ENCODE data around the gene STEAP3. TPM values are rescaled to one million over a fixed set of nuclear protein-coding genes. Genes with fewer than 3 reads are reported as not detected.

STEAP3 gene
- total RNA-seq, 1 experiment from 2014 or later = 27.3 TPM

DNA sequence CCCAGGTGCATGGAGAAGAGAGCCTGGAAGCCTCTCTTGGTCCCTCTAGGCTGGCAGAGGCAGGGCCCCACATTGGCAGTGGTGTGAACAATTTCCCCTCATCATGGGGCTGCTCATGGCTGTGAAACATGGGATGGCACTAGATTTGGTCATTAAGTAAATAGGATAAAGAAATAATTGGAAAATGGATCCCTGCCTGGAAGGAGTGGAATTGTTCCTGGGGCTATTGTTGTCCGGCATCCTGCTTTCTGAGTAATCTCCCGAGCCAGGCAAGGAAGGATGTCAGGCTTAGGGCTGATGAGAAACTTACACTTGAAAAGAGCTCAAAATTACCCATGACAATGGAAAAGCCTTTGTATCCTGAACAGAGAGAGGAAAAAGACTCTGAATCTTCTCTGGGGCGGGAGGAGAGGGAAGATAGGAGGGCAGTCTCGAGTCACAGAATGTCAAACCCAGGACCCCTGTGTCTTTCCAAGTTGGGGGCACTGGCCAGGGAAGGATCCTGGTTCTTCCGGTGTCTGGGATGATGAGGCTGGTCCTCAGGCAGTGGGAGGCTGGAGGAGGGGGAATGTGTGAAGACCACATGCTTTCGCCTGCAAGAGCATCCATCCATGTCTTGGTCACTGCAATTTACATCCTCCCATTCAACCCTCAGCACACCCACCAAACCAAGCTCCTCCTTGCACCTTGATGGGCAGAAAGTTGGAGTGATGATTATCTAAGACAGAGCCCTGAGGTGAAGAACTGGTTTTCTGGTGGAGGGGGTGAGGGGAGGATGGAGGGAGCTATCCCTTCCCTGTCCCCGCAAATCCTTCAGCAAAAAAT lies 27.1 kb upstream of the STEAP3 start:
- Histone ChIP-seq H3K36me3 (ENCODE audit: low read depth, low read length) (no peaks in the 10 kb centered on the region), H3F3A (ENCODE audit: low read length, unreplicated experiment) (no peaks in the 10 kb centered on the region), H3K9ac (ENCODE audit: low read length) (no peak overlapping the region), H3K4me3 (ENCODE audit: low read length) (no peak overlapping the region), H3K4me2 (ENCODE audit: low read length) (peak overlapping the region; percentile 41), H3K27ac (ENCODE audit: low read length) (peak overlapping the region; percentile 49), H4K20me1 (ENCODE audit: low read length) (no peaks in the 10 kb centered on the region), H3K27me3 (ENCODE audit: low read length) (no peaks in the 10 kb centered on the region), H2AFZ (ENCODE audit: low read length) (no peak overlapping the region), H3K4me1 (ENCODE audit: insufficient read depth, low read length) (peaks cover 17% of the 10 kb centered on the region), H3K79me2 (ENCODE audit: low read length) (no peaks in the 10 kb centered on the region), H3K9me2 (replicated peaks; ENCODE audit: low read length) (no peaks in the 10 kb centered on the region), H3K9me3 (ENCODE audit: low read length) (no peaks in the 10 kb centered on the region)
- no TSS peak for BruUV-seq (replicated peaks)
- TF ChIP-seq EZH2 (IDR thresholded peaks at IDR 0.05; ENCODE audit: low read length, unreplicated experiment) (no peak), EZH2phosphoT487 (IDR thresholded peaks at IDR 0.05; ENCODE audit: borderline replicate concordance, low read length) (no peak)
- TF ChIP-seq, protein P1, sequence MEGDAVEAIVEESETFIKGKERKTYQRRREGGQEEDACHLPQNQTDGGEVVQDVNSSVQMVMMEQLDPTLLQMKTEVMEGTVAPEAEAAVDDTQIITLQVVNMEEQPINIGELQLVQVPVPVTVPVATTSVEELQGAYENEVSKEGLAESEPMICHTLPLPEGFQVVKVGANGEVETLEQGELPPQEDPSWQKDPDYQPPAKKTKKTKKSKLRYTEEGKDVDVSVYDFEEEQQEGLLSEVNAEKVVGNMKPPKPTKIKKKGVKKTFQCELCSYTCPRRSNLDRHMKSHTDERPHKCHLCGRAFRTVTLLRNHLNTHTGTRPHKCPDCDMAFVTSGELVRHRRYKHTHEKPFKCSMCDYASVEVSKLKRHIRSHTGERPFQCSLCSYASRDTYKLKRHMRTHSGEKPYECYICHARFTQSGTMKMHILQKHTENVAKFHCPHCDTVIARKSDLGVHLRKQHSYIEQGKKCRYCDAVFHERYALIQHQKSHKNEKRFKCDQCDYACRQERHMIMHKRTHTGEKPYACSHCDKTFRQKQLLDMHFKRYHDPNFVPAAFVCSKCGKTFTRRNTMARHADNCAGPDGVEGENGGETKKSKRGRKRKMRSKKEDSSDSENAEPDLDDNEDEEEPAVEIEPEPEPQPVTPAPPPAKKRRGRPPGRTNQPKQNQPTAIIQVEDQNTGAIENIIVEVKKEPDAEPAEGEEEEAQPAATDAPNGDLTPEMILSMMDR (conservative IDR thresholded peaks at IDR 0.05; ENCODE audit: low read depth, low read length) = no peak
- ATAC-seq = peak; percentile 79
- POLR2A ChIA-PET (ENCODE audit: unreplicated experiment) = no interaction called here
- DNase-seq = peak; percentile 76
- intact Hi-C loops (cut with micrococcal nuclease) = no loop called here
- CTCF ChIA-PET = no interaction called here

DNA sequence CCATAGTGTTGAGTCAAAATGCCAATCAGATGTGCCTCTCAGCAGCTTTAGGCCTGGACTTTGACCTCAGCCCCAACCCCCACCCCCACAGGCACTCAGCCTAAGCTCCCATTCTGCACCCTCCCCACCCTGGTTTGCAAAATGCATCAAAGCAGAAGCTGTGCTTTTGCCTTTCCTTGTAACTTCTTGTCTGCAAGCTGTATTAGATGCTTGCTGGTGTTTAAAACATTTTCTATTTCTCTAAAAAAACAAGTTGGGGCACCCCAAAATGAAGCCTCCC lies 26.6 kb upstream of the STEAP3 start:
- Histone ChIP-seq H3K4me2 (ENCODE audit: low read length) (peak overlapping the region; percentile 11; the same call in 1 of the 2 replicates), H3K4me3 (ENCODE audit: low read length) (no peak overlapping the region), H3K9me3 (ENCODE audit: low read length) (no peaks in the 10 kb centered on the region), H3K36me3 (ENCODE audit: low read depth, low read length) (no peaks in the 10 kb centered on the region), H3K4me1 (ENCODE audit: insufficient read depth, low read length) (peaks cover 17% of the 10 kb centered on the region), H3K79me2 (ENCODE audit: low read length) (no peaks in the 10 kb centered on the region), H3K9ac (ENCODE audit: low read length) (no peak overlapping the region), H3K27me3 (ENCODE audit: low read length) (no peaks in the 10 kb centered on the region), H3F3A (ENCODE audit: low read length, unreplicated experiment) (no peaks in the 10 kb centered on the region), H2AFZ (ENCODE audit: low read length) (no peak overlapping the region), H4K20me1 (ENCODE audit: low read length) (no peaks in the 10 kb centered on the region), H3K27ac (ENCODE audit: low read length) (no peak overlapping the region), H3K9me2 (replicated peaks; ENCODE audit: low read length) (no peaks in the 10 kb centered on the region)
- BruUV-seq (replicated peaks) = no TSS peak
- TF ChIP-seq, protein P1 (conservative IDR thresholded peaks at IDR 0.05; ENCODE audit: low read depth, low read length) = no peak
- TF ChIP-seq EZH2phosphoT487 (IDR thresholded peaks at IDR 0.05; ENCODE audit: borderline replicate concordance, low read length) = no peak
- no peak for TF ChIP-seq EZH2 (IDR thresholded peaks at IDR 0.05; ENCODE audit: low read length, unreplicated experiment)
- POLR2A ChIA-PET (ENCODE audit: unreplicated experiment) = no interaction called here
- DNase-seq = no peak
- intact Hi-C loops (cut with micrococcal nuclease) = no loop called here
- CTCF ChIA-PET = no interaction called here
- ATAC-seq = no peak

DNA sequence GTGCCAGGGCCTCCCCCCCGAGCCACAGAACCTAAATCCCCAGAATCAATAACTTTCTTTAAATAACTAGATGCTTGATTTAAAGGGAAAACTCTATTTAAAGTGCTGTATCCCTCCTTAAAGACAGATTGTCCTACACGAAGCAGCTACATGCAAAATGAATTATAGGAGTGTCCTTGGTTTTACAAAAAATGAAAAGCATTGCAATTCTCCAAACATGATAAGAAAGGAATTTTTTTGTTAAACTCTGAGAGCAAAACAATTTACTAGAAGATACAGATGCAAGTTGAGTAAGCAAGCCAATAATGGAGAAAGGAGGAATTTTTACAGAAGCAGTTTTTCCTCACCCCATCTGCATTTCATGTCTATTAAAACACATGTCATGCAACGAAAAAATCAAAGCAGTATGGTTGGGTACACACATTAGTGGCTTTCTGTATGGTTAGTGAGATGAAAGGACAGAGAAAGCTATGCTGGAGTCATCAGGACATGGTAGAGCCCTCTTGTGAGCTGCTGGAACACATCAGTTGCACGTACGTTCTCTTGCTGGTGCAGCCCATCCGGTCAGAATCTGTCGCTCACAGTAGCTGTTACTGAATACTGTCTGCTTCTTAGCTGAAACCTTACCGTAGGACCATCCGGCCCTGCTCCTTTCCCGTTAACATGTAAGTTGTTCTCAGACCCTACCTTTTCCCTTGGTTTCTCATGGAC lies 25.9 kb upstream of the STEAP3 start:
- Histone ChIP-seq H3K36me3 (ENCODE audit: low read depth, low read length) (no peaks in the 10 kb centered on the region), H3K9me3 (ENCODE audit: low read length) (no peaks in the 10 kb centered on the region), H3K79me2 (ENCODE audit: low read length) (no peaks in the 10 kb centered on the region), H3K4me3 (ENCODE audit: low read length) (no peak overlapping the region), H3K27me3 (ENCODE audit: low read length) (no peaks in the 10 kb centered on the region), H3F3A (ENCODE audit: low read length, unreplicated experiment) (no peaks in the 10 kb centered on the region), H3K4me2 (ENCODE audit: low read length) (no peak overlapping the region), H3K4me1 (ENCODE audit: insufficient read depth, low read length) (peaks cover 17% of the 10 kb centered on the region), H3K9me2 (replicated peaks; ENCODE audit: low read length) (no peaks in the 10 kb centered on the region), H3K27ac (ENCODE audit: low read length) (no peak overlapping the region), H3K9ac (ENCODE audit: low read length) (no peak overlapping the region), H4K20me1 (ENCODE audit: low read length) (no peaks in the 10 kb centered on the region), H2AFZ (ENCODE audit: low read length) (no peak overlapping the region)
- intact Hi-C loops (cut with micrococcal nuclease) = no loop called here
- ChIA-PET POLR2A (ENCODE audit: unreplicated experiment) (no interaction called here), CTCF (no interaction called here)
- ATAC-seq (no peak), DNase-seq (no peak)
- BruUV-seq (replicated peaks) = no TSS peak
- TF ChIP-seq EZH2 (IDR thresholded peaks at IDR 0.05; ENCODE audit: low read length, unreplicated experiment) = no peak
- TF ChIP-seq, protein P1 (conservative IDR thresholded peaks at IDR 0.05; ENCODE audit: low read depth, low read length) = no peak
- no peak for TF ChIP-seq EZH2phosphoT487 (IDR thresholded peaks at IDR 0.05; ENCODE audit: borderline replicate concordance, low read length)

Data from PC-3 (cell line).